Adrenal gland (tissue), 12 donors: ENCODE measurements around the gene TOMM6. TPM values are rescaled to one million over a fixed set of nuclear protein-coding genes. Genes with fewer than 3 reads are reported as not detected.

Experiments used
- DNase-seq, 7 donors: peaks; one replicate each; pipeline ENCODE4 v3.0.0-alpha.2; 2019 to 2020
- H3K27ac ChIP-seq, 5 donors: fragments of 200-600 bp; sonication (generic) in 4 of 5; 1 replicate in 3 of 5; 2 replicates in 2 of 5; pipeline versions ENCODE4 v1.5.1 to v1.8.0; 2016 to 2020; ENCODE audit warnings: mild to moderate bottlenecking in 1 of 5
- H3K27me3 ChIP-seq: fragments of 200-600 bp; 2 replicates; pipeline ENCODE4 v1.8.0; 2021
- H3K36me3 ChIP-seq, 2 donors: fragments of 200-600 bp; replicated peaks in 1 of 2; 1 replicate in 1 of 2; 2 replicates in 1 of 2; pipeline versions ENCODE4 v1.5.1 to v1.8.0; 2018 to 2022
- H3K4me1 ChIP-seq, 2 donors: fragments of 200-600 bp; replicated peaks in 1 of 2; 1 replicate in 1 of 2; 2 replicates in 1 of 2; pipeline versions ENCODE4 v1.5.1 to v1.8.0; 2018 to 2021
- H3K4me3 ChIP-seq, 4 donors: fragments of 200-600 bp; sonication (generic) in 3 of 4; one replicate each; pipeline ENCODE4 v1.5.1; 2016 to 2018
- H3K9me3 ChIP-seq, 3 donors: fragments of 200-600 bp; sonication (generic) in 1 of 3; replicated peaks in 1 of 3; 1 replicate in 2 of 3; 2 replicates in 1 of 3; pipeline versions ENCODE4 v1.5.1 to v1.8.0; 2016 to 2021
- CTCF ChIP-seq, 6 experiments: fragments of 450-650 bp in 4 of 6; fragments of 200-600 bp in 2 of 6; sonication (generic) in 1 of 6; IDR thresholded peaks; 1 replicate in 5 of 6; 2 replicates in 1 of 6; pipeline versions ENCODE4 v1.5.1 to v1.8.0; 2016 to 2021; ENCODE audit warnings: antibody characterized with exemption in 6 of 6, mild to moderate bottlenecking in 2 of 6, moderate library complexity in 1 of 6
- POLR2A ChIP-seq, 2 donors: fragments of 450-650 bp; IDR thresholded peaks; one replicate each; pipeline ENCODE4 v1.6.1; 2017; ENCODE audit warnings: antibody characterized with exemption in 2 of 2, mild to moderate bottlenecking in 2 of 2, moderate library complexity in 1 of 2
- WGBS, 4 donors: extraction: QIAGEN DNeasy Blood & Tissue Kit in 2 of 4; methylation state at CpG; one replicate each; pipeline versions ENCODE4 v1.1.5 to v1.1.7; 2013 to 2017; 5-methylcytosine and 5-hydroxymethylcytosine counted together
- intact Hi-C, 2 donors: fragments of 100-400 bp; cut with DNase I; formaldehyde crosslinking; loops; one replicate each; pipeline versions ENCODE4 v1.14.1 to v1.15.0; 2022 to 2023
- polyA plus RNA-seq, 3 donors: library from polyadenylated mRNA; stranded (reverse); fragments of 200-250 nt in 2 of 3; fragments of 350-450 nt in 1 of 3; fragmentation: Illumina TruSeq in 1 of 3; extraction: RNeasy Lipid Tissue Mini Kit (QIAGEN cat#74804) in 1 of 3; gene quantifications; one replicate each; pipeline ENCODE4 v1.2.3, GENCODE V29; 2013 to 2014
- total RNA-seq, 9 donors: library from RNA; depleted of rRNA in 4 of 9; stranded (reverse); fragments of >200 nt in 4 of 9; fragments of 120-200 nt in 1 of 9; fragmentation: NEBNext Ultra II Directional in 1 of 9; extraction: Animal tissue kit (Norgen Biotek cat#: 25700) in 1 of 9; gene quantifications; one replicate each; pipeline versions ENCODE4 v1.1.0 to v1.2.4, GENCODE V29; 2013 to 2023
- donor health status: healthy with polysubstance abuse.
- donor health status: Bipolar disorder and iron deficiency.
- donor health status: DM: yes; HTN: yes; CAD: no.
- donor health status: DM: no; HTN: no; CAD: no.
- donor health status: DM: no; HTN: no; CAD: no.
- donor health status: DM: yes; HTN: yes; CAD: no.

Gene TOMM6
- total and polyA plus RNA-seq, 12 donors: 146 to 507 (median 243) TPM

GRCh38 chr6:41767112-41767833 lies 20.2 kb upstream of the TOMM6 start:
- TF ChIP-seq CTCF (IDR thresholded peaks at IDR 0.05) (no peak), POLR2A (IDR thresholded peaks at IDR 0.05) (no peak)
- Histone ChIP-seq H3K4me1 (peaks cover 0 to 10% of the 10 kb centered on the region in 2 donors), H3K36me3 (peaks cover 0 to 31% of the 10 kb centered on the region in 2 donors), H3K4me3 (no peak overlapping the region), H3K27me3 (no peaks in the 10 kb centered on the region), H3K27ac (peak overlapping the region in 4 of 5 donors; percentile 43 to 82 (median 63)), H3K9me3 (no peaks in the 10 kb centered on the region)
- DNase-seq: peak; percentile 81 to 96 (median 87)
- intact Hi-C loops: no loop called here
- WGBS, 4 donors: 36 to 56% (median 43%) methylated on average over 8 to 12 of the region's 12 CpGs

- TF ChIP-seq CTCF (IDR thresholded peaks at IDR 0.05): no peak
- 78 to 79% (median 79%) methylated on average over 8 to 10 of the region's 10 CpGs for WGBS, 4 donors
- Histone ChIP-seq H3K4me3 (no peak overlapping the region), H3K9me3 (no peaks in the 10 kb centered on the region), H3K27me3 (no peaks in the 10 kb centered on the region), H3K36me3 (peaks cover 0 to 40% of the 10 kb centered on the region in 2 donors), H3K4me1 (peaks cover 0 to 10% of the 10 kb centered on the region in 2 donors), H3K27ac (no peak overlapping the region)
- intact Hi-C loops: no loop called here
- peak in 1 of 7 donors; percentile 63 for DNase-seq
Observed at GRCh38 chr6:41768545-41769308, 18.8 kb upstream of the TOMM6 start.

GRCh38 chr6:41769376-41769775 lies 18.1 kb upstream of the TOMM6 start:
- Histone ChIP-seq H3K4me3 (no peak overlapping the region), H3K27ac (no peak overlapping the region), H3K27me3 (no peaks in the 10 kb centered on the region), H3K36me3 (peaks cover 0 to 47% of the 10 kb centered on the region in 2 donors), H3K9me3 (no peaks in the 10 kb centered on the region), H3K4me1 (peaks cover 0 to 10% of the 10 kb centered on the region in 2 donors)
- no peak for DNase-seq
- WGBS, 4 donors: 95 to 99% (median 96%) methylated on average over 8 of the region's 8 CpGs
- TF ChIP-seq POLR2A (IDR thresholded peaks at IDR 0.05): no peak
- no peak for TF ChIP-seq CTCF (IDR thresholded peaks at IDR 0.05)
- intact Hi-C loops: no loop called here

GRCh38 chr6:41770381-41771057 lies 17.0 kb upstream of the TOMM6 start:
- 92 to 97% (median 93%) methylated on average over 22 to 30 of the region's 30 CpGs for WGBS, 4 donors

More at GRCh38 chr6:41770381-41771057, 17.0 kb upstream of the TOMM6 start:
- Histone ChIP-seq H3K27ac (no peak overlapping the region), H3K4me1 (peaks cover 0 to 10% of the 10 kb centered on the region in 2 donors), H3K9me3 (no peaks in the 10 kb centered on the region), H3K4me3 (no peak overlapping the region), H3K36me3 (peaks cover 0 to 58% of the 10 kb centered on the region in 2 donors), H3K27me3 (no peaks in the 10 kb centered on the region)
- TF ChIP-seq CTCF (IDR thresholded peaks at IDR 0.05) (no peak), POLR2A (IDR thresholded peaks at IDR 0.05) (no peak)
- DNase-seq: no peak
- intact Hi-C loops: loop anchor here (10.0 kb wide), 2 partner anchors 66 to 166 kb away; no protein-coding TSS in a partner anchor
